OCI-LY7 (cell line): ENCODE results near the gene CNOT4.
"Not testable (repeated sequence)": the region's sequence is repeated elsewhere in the genome, so short reads cannot be mapped to it uniquely, and the experiment has no call there.

ENCODE experiments used
- CTCF ChIP-seq: fragments of 200-600 bp; sonication (generic); conservative IDR thresholded peaks from 2 replicates; pipeline ENCODE4 v1.5.1; 2014; ENCODE audit warnings: mild to moderate bottlenecking, antibody characterized with exemption, low read length, moderate library complexity, mixed read lengths
- EZH2phosphoT487 ChIP-seq: fragments of 200-600 bp; sonication (generic); IDR thresholded peaks from 2 replicates; pipeline ENCODE4 v1.6.1; 2018; ENCODE audit warnings: low read depth, borderline replicate concordance, mild to moderate bottlenecking, mixed run types, antibody characterized with exemption, low read length, moderate library complexity, mixed read lengths

DNA sequence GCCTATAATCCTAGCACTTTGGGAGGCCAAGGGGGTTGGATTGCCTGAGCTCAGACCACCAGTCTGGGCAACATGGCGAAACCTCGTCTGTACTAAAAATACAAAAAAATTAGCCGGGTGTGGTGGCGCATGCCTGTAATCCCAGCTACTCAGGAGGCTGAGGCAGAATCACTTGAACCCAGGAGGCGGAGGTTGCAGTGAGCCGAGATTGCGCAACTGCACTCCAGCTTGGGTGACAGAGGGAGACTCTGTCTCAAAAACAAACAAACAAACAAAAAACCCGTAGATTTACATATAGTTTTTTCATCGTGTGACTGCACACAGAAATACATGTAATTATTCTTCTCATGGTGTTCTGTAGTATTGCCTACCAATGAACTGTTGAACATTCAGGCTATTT lies 158.8 kb downstream of the CNOT4 start:
- not testable (repeated sequence) for TF ChIP-seq CTCF, EZH2phosphoT487
